ENCODE results near the gene PIK3R5.
"Not testable (repeated sequence)": the region's sequence is repeated elsewhere in the genome, so short reads cannot be mapped to it uniquely, and the experiment has no call there.

PIK3R5 gene

GRCh38 chr17:8872705-8873435 is 92.6 kb downstream of the PIK3R5 start:
- DNase-seq, result no peak

GRCh38 chr17:8872036-8872704 is 93.3 kb downstream of the PIK3R5 start:
- DNase-seq, result no peak

- no peak for DNase-seq
Measured at GRCh38 chr17:8871081-8871581, 94.4 kb downstream of the PIK3R5 start.

- no peak for DNase-seq
Measured at GRCh38 chr17:8870406-8871040, 95.0 kb downstream of the PIK3R5 start.

GRCh38 chr17:8869114-8869815 is 96.2 kb downstream of the PIK3R5 start:
- DNase-seq, result no peak

GRCh38 chr17:8868529-8868951 is 97.0 kb downstream of the PIK3R5 start:
- DNase-seq, result no peak

- no peak for DNase-seq
Measured at GRCh38 chr17:8868092-8868491, 97.4 kb downstream of the PIK3R5 start.

- no peak for DNase-seq
Measured at GRCh38 chr17:8867361-8867981, 98.0 kb downstream of the PIK3R5 start, which contains the start of gene PIK3R6. Gene PIK3R6, minus strand, starts transcription at chr17:8867674. Its CDS starts 17,880 bp downstream, at chr17:8849794.

- DNase-seq, result no peak
Measured at GRCh38 chr17:8865811-8866210, 99.7 kb downstream of the PIK3R5 start.

- no peak for DNase-seq
Measured at GRCh38 chr17:8865385-8865784, 100.1 kb downstream of the PIK3R5 start.

GRCh38 chr17:8862213-8863056 is 103.1 kb downstream of the PIK3R5 start:
- no peak for DNase-seq

GRCh38 chr17:8861495-8862181 is 103.9 kb downstream of the PIK3R5 start:
- DNase-seq, result no peak

- DNase-seq, result no peak
Measured at GRCh38 chr17:8859804-8860430, 105.6 kb downstream of the PIK3R5 start.

- no peak for DNase-seq
Measured at GRCh38 chr17:8859027-8859803, 106.3 kb downstream of the PIK3R5 start.

GRCh38 chr17:8857919-8858318 is 107.6 kb downstream of the PIK3R5 start:
- DNase-seq, result no peak

GRCh38 chr17:8856869-8857575 is 108.5 kb downstream of the PIK3R5 start:
- no peak for DNase-seq

- not testable (repeated sequence) for DNase-seq
Measured at GRCh38 chr17:8856205-8856603, 109.3 kb downstream of the PIK3R5 start.

- DNase-seq, result no peak
Measured at GRCh38 chr17:8855477-8856204, 109.9 kb downstream of the PIK3R5 start.

All from cortex of kidney (tissue), 1 donor.